Activated naive CD4-positive, alpha-beta T cell treated with anti-CD3 and anti-CD28 coated beads, Interleukin-2, amount 50 U/mL, for 72 hours (primary cell): ENCODE results near the gene FAM174C. TPM values are rescaled to one million over a fixed set of nuclear protein-coding genes. Genes with fewer than 3 reads are reported as not detected.
A peak's percentile ranks its signal among the peaks of the same experiment; 100 is the strongest.
"Not testable (repeated sequence)": the region's sequence is repeated elsewhere in the genome, so short reads cannot be mapped to it uniquely, and the experiment has no call there.

Experiments used
- ATAC-seq, 2 donors: fragments of 150-1000 bp; cut with Tn5 transposase; 2 replicates each; pipeline ENCODE4 v1.10.0; 2021; ENCODE audit warnings: mild to moderate bottlenecking in 2 of 2, moderate library complexity in 2 of 2
- DNase-seq, 2 donors: peaks; one replicate each; pipeline ENCODE4 v3.0.0; 2021 to 2022; ENCODE audit warnings: low spot score in 2 of 2
- H3K27ac Mint-ChIP-seq, 2 donors: one replicate each; pipeline ENCODE4 v1.8.0; 2022; ENCODE audit warnings: mild to moderate bottlenecking in 2 of 2, mixed read lengths in 2 of 2
- H3K36me3 Mint-ChIP-seq, 2 donors: one replicate each; pipeline ENCODE4 v1.8.0; 2022; ENCODE audit warnings: mixed read lengths in 2 of 2
- H3K9me3 Mint-ChIP-seq, 2 donors: one replicate each; pipeline ENCODE4 v1.8.0; 2022; ENCODE audit warnings: mixed read lengths in 2 of 2
- total RNA-seq, 2 donors: library from RNA; stranded (reverse); gene quantifications; one replicate each; pipeline ENCODE4 v1.2.3, GENCODE V29; 2022

Gene FAM174C
- total RNA-seq, 2 donors from 2014 or later: 42.1 to 76.0 TPM

DNA sequence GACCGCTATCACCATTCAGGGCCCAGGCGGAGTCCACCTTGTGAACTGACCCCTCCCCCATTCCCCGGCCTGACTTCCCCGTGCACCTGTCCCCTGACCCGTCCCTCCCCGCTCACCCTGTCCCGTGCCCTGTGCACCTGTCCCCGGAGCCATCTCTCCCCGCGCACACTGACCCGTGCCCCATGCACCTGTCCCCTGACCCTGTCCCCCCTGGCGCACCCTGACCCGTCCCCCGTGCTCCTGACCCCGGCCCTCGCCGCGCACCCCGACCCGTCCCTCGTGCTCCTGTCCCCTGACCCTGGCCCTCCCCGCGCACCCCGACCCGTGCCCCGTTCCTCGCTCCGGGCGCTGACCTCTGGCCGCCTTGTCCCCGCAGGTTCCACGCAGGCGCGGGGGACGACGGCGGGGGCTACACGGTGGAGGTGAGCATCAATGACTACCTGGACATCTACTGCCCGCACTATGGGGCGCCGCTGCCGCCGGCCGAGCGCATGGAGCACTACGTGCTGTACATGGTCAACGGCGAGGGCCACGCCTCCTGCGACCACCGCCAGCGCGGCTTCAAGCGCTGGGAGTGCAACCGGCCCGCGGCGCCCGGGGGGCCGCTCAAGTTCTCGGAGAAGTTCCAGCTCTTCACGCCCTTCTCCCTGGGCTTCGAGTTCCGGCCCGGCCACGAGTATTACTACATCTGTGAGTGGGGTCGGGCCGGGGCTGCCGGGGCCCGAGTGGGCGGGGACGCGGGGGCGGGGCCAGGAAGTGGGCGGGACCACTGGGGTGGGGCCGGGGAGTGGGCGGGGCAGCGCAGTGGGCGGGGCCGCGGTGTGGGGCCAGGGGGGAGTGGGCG lies 20.1 kb downstream of the FAM174C start:
- Mint-ChIP-seq H3K27ac (no peak overlapping the region), H3K36me3 (no peaks in the 10 kb centered on the region), H3K9me3 (no peaks in the 10 kb centered on the region)
- DNase-seq: peak in 1 of 2 donors; percentile 55
- ATAC-seq: peak in 1 of 2 donors; percentile 66

DNA sequence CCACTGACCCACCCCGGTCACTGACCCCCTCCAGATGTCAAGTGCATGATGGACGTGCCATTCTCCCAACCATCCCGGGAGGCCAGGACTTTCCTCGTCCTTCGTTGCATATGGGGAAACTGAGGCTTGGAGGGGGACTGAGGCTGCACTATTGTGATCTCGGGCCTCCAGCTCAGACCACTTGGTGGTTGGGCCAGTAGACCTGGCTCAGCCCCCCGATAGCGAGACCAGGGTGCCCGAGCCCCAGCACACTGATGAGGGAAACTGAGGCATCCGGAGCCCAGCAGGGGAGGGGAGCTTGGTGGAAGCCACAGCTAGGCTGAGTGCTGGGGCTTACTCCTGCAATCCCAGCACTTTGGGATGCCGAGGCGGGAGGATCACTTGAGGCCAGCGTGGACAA lies 20.7 kb downstream of the FAM174C start:
- no peaks in the 10 kb centered on the region for H3K36me3 Mint-ChIP-seq
- H3K27ac Mint-ChIP-seq: no peak overlapping the region
- ATAC-seq (no peak), DNase-seq (no peak)
- H3K9me3 Mint-ChIP-seq: no peaks in the 10 kb centered on the region

DNA sequence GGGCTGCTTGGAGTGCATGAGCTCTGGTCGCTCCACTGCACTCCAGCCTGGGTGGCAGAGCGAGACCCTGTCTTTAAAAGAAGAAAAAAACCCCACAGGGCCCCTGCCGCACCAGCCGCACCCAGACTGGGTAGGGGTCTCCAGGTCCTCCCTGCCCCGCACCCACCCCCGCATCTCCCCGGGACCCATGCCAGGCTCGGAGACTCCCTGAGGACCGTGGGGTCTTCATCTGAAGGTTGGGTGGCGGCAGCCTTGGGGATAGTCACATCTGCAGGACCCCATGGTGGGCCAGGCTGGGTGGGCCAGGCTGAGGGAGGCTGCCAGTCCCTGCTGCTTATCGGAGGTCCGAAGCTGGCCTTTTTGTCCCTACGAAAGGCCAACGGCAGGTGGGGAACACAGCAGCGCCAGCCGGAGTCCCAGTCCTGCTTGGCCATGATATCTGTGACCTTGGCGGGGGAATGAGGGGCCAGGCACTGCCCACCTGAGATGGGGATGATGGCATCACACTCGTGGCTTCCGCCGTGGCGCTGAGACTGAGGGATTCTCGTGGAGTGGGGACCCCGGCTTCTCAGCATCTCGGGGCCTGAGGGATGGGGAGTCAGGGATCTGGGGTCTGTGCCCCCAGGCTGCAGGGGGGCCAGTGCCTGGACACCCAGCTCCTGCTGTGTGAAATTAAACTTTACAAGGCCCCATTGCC lies 21.4 kb downstream of the FAM174C start:
- no peaks in the 10 kb centered on the region for H3K36me3 Mint-ChIP-seq

GRCh38 chr19:1298235-1298634 lies 22.9 kb downstream of the FAM174C start:
- Mint-ChIP-seq H3K27ac (no peak overlapping the region), H3K36me3 (no peaks in the 10 kb centered on the region), H3K9me3 (no peaks in the 10 kb centered on the region)
- DNase-seq: no peak
- no peak for ATAC-seq

More for the DNA sequence above, 21.4 kb downstream of the FAM174C start:
- Mint-ChIP-seq H3K27ac (no peak overlapping the region), H3K9me3 (no peaks in the 10 kb centered on the region)
- ATAC-seq: no peak
- no peak for DNase-seq

GRCh38 chr19:1299801-1300200 lies 24.5 kb downstream of the FAM174C start:
- ATAC-seq (no peak), DNase-seq (no peak)
- Mint-ChIP-seq H3K27ac (no peak overlapping the region), H3K36me3 (no peaks in the 10 kb centered on the region), H3K9me3 (no peaks in the 10 kb centered on the region)

DNA sequence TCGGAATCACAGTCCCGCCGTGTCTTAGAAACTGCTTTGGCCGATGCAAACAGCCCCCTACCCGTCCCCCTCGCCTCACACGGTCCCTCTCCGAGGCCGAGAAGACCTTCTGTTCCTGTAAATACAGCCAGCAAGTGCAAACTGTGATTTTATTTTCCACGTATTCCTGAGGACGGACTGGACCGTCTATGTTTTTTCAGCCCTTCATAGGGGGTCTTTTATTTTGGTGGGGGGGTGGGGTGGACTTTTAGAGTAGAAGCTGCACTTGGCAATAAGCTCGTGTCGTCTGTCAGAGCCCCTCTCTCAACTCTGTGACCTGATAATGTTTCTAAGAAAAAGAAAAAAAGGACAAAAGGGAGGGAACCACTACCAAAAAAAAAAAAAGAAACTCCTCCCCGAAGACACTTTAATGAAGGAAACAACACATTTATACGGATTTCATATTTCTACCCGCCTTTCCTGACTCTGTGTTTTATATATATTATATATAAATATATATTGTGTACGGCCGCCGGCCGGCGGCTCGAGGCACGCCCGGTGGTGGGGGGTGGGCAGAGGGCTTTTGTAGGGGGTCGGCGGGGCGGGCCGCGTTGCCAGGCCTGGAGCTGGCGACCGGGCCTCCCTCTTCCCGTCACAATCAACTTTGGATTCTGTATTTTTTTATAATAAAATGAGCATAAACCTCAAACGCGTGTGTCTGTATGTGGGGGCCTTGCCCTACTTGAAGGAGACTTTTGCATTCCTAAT lies 25.6 kb downstream of the FAM174C start:
- Mint-ChIP-seq H3K27ac (no peak overlapping the region), H3K36me3 (no peaks in the 10 kb centered on the region), H3K9me3 (no peaks in the 10 kb centered on the region)
- ATAC-seq (no peak), DNase-seq (no peak)

DNA sequence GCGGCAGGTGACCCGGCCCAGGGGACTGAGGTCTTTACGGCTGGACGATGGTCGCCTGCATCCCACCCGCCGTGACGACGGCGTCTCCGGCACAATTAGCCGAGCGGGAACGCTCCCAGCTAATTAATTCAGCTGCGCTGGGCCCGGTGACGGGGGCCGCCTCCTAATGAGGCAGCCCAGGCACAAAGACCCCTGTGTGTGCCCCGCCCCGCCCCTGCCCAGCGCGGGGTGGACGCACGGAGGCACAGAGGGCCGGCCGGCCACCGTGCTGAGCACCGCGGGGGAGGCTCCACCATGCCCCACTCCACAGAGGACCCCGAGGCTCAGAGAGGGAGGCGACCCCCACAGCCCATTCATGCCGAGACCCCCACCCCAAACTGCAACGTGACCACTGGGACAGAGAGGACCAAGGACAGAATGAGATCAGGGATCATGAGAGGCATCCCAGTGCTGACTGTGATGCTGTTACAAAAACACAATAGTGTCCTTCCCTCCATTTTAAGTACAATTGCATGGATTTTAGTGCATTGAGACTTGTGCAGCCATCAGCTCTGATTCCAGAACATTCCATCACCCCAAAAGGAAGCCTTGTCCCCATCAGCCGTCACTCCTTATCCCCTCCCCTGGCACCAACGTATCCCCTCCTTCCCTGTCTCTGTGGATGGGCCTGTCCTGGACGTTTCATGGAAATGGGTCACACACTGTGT lies 27.4 kb downstream of the FAM174C start:
- Mint-ChIP-seq H3K36me3 (no peaks in the 10 kb centered on the region), H3K27ac (no peak overlapping the region), H3K9me3 (no peaks in the 10 kb centered on the region)
- DNase-seq (no peak), ATAC-seq (no peak)

DNA sequence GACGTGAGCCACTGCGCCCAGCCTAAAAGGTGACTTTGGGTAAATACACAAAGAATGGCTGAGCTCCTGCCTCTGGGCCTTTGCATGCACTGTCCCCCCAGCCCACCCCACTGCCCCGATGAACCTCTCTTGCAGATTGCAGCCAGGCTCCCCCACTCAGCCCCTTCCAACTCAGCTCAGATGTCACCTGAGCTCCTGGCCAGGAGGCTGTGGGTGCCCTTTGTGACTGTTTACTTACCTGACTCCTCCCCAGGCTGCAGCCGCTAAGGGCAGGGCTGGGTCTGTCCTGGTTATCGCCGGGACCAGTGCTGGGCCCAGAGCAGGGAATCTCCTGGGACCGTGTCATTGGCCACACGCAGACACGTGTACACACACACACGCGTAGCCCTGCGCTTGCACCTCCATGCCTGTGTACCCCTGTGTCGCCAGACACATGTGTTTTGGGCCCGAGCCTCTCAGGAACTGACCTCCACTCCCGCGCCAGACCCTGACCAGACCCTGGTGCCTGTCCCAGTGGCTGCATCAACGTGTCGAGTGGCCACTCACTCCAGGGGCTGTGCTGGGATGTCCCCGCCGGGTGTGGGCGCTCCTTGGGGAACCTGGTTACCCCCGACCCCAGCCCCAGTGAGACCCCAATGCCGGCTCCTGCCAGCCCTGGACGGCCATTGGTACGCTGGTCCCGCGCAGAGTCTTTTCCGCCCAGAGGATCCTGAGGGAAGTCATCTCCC lies 29.0 kb downstream of the FAM174C start:
- no peaks in the 10 kb centered on the region for H3K9me3 Mint-ChIP-seq
- DNase-seq (no peak), ATAC-seq (no peak)
- H3K36me3 Mint-ChIP-seq: no peaks in the 10 kb centered on the region
- no peak overlapping the region for H3K27ac Mint-ChIP-seq

GRCh38 chr19:1305354-1305753 lies 30.0 kb downstream of the FAM174C start:
- not testable (repeated sequence) for H3K36me3 Mint-ChIP-seq, H3K9me3 Mint-ChIP-seq, H3K27ac Mint-ChIP-seq, DNase-seq, ATAC-seq

- ATAC-seq (no peak), DNase-seq (no peak)
- Mint-ChIP-seq H3K27ac (no peak overlapping the region), H3K9me3 (no peaks in the 10 kb centered on the region), H3K36me3 (no peaks in the 10 kb centered on the region)
Observed at GRCh38 chr19:1307320-1307719, 32.0 kb downstream of the FAM174C start.

DNA sequence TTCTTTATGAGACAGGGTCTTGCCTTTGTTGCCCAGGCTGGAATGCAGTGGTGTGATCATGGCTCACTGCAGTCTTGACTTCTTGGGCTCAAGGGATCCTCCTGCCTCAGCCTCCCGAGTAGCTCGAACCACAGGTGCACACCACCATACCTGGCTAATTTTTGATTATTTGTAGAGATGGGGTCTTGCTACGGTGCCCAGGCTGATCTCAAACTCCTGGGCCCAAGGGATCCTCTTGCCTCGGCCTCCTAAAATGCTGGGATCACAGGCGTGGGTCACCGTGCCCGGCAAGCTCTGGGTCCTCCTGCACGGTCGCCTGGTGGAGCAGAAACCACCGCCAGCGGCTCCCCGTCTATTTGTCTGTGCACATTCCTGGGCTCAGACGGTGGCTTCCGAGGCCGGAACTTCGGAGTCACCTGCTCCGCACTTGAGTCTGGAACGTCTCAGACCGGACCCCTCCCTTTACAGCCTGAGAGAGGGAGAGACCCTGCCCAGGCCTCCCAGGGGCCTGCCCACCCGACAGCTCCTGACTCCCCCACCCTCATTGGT lies 32.5 kb downstream of the FAM174C start:
- Mint-ChIP-seq H3K36me3 (no peaks in the 10 kb centered on the region), H3K9me3 (no peaks in the 10 kb centered on the region), H3K27ac (no peak overlapping the region)
- DNase-seq (no peak), ATAC-seq (no peak)

GRCh38 chr19:1308718-1309117 lies 33.4 kb downstream of the FAM174C start:
- H3K27ac Mint-ChIP-seq: peak overlapping the region in 1 of 2 donors; percentile 36
- no peaks in the 10 kb centered on the region for H3K36me3 Mint-ChIP-seq
- ATAC-seq (no peak), DNase-seq (no peak)
- no peaks in the 10 kb centered on the region for H3K9me3 Mint-ChIP-seq

- no peaks in the 10 kb centered on the region for H3K36me3 Mint-ChIP-seq
- no peaks in the 10 kb centered on the region for H3K9me3 Mint-ChIP-seq
- ATAC-seq (no peak), DNase-seq (no peak)
- H3K27ac Mint-ChIP-seq: no peak overlapping the region
Observed at GRCh38 chr19:1309977-1310852, 34.9 kb downstream of the FAM174C start.

DNA sequence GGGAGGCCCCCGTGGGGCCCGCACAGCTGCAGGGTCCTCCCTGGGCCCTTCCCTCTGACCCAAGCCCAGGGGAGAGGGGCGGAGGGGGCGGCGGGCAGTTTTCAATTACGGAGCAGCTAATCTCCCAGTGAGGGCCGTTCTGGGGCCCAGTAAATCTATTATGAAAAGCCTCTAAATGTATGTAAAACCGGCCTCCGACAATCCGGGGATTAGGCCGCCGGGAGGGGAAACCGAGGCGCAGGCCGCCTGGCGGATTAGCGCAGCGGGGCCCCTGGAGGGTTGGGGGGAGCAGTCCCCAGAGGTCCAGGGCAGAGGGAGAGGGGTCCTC lies 35.5 kb downstream of the FAM174C start:
- Mint-ChIP-seq H3K27ac (no peak overlapping the region), H3K36me3 (no peaks in the 10 kb centered on the region), H3K9me3 (no peaks in the 10 kb centered on the region)
- DNase-seq (no peak), ATAC-seq (no peak)

DNA sequence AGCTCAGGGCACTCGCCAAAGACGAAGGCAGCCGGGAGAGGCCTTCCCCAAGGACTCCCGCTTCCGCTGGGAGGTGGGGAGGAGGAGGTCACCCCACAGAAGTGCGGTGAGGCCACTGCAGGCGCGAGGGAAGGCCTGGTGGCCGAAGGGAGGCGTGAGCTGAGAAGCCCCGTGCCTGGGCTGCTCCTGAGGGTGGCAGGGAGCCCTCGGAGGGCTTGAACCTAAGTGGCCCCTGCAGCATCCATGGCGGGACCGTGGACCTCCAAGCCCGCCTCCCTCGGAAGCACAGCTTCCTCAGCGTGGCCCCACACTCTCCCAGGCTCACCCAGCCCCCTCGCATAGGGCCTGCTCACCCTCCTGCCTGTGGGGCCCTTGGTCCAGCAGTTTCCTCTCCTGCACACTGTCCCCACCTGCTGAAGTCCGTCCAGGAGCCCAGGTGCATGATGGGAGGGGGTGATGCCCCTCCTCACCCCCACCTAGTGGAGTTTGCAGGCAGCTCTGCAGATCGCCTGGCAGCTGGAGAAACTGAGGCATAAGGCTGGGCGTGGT lies 36.3 kb downstream of the FAM174C start:
- no peak overlapping the region for H3K27ac Mint-ChIP-seq
- DNase-seq: no peak
- no peaks in the 10 kb centered on the region for H3K36me3 Mint-ChIP-seq
- H3K9me3 Mint-ChIP-seq: no peaks in the 10 kb centered on the region
- ATAC-seq: no peak
